ENCODE data around the gene FNDC4. TPM values are rescaled to one million over a fixed set of nuclear protein-coding genes. Genes with fewer than 3 reads are reported as not detected.

The FNDC4 gene
- polyA plus RNA-seq, 1 donor from 2014 or later: 68.2 TPM

DNA sequence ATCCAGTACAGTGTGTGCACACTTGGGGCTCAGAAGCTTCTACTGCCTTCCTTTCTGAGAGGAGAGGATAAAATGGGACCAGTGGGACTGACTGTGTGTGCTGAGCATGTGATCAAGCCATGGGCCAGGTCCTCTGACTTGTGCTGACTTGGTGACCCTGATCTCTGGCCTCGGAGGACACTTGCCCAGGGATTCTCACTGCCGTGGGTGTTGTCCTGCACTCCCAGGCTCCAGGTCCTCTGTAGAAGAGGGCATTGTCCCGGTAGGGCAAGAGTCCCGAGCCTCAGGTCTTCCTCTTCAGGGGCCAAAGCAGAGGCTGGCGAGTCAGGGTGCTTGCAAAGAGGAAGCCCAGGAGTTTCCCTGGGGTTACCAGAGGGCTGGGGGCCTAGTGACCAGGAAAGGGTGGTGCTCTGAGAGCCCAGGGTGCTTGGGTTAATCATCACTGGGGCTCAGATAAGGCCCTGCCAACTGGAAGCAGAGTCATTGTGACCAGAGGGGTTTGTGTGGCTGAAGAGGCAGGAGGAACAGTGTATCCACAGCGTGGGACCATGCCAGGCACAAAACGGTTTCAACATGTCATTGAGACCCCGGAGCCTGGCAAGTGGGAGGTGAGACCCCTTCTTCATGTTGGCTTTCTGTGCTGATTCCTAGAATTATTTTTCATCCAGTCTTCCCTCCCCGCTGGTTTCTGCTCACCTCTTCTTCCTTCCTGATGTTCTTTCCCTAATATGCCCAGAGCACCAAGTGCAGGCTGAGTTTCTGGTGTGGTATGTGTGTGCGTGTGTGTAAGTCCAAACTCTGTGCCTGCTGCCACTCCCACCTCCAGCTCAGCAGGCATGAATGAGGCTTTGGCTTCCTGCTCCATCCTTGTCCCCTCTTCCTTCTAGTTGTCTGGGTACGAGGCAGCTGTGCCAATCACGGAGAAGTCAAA lies 1.6 kb upstream of the FNDC4 start, which contains the start of gene GCKR:
GCKR (plus strand) TSS at position 483 of the 931 bp plus-strand sequence; CDS start at position 549, 66 bp downstream.
- Histone ChIP-seq H3K4me2 (ENCODE audit: low read length) (peak within 1 kb of the TSS; percentile 67), H2AFZ (ENCODE audit: low read depth, low read length) (no peak within 1 kb of the TSS), H4K20me1 (ENCODE audit: insufficient read depth) (no peaks in the 10 kb centered on the region), H3F3A (ENCODE audit: insufficient read depth, low read length, poor library complexity, severe bottlenecking) (no peaks in the 10 kb centered on the region), H3K9me2 (ENCODE audit: insufficient read depth, low read length) (no peaks in the 10 kb centered on the region), H3K9me3 (ENCODE audit: low read length) (no peaks in the 10 kb centered on the region), H3K27ac (ENCODE audit: low read length) (no peak within 1 kb of the TSS), H3K27me3 (ENCODE audit: insufficient read depth, low read depth, low read length) (peaks cover 7% of the 10 kb centered on the region), H3K36me3 (ENCODE audit: insufficient read depth, low read length) (no peaks in the 10 kb centered on the region), H3K4me3 (ENCODE audit: low read length) (peak within 1 kb of the TSS; percentile 80), H3K79me2 (replicated peaks; ENCODE audit: insufficient read depth, low read length) (no peaks in the 10 kb centered on the region), H3K9ac (ENCODE audit: low read length) (peak within 1 kb of the TSS; percentile 75)
- TF ChIP-seq POLR2AphosphoS5 (IDR thresholded peaks at IDR 0.05): no peak
- no peak for TF ChIP-seq TAF1 (IDR thresholded peaks at IDR 0.05; ENCODE audit: low read depth)
- TF ChIP-seq EZH2 (IDR thresholded peaks at IDR 0.05; ENCODE audit: borderline replicate concordance, insufficient read depth, low read length, poor library complexity, severe bottlenecking): no peak
- no peak for TF ChIP-seq MXI1 (conservative IDR thresholded peaks at IDR 0.05; ENCODE audit: poor library complexity, severe bottlenecking)
- TF ChIP-seq, protein P1, sequence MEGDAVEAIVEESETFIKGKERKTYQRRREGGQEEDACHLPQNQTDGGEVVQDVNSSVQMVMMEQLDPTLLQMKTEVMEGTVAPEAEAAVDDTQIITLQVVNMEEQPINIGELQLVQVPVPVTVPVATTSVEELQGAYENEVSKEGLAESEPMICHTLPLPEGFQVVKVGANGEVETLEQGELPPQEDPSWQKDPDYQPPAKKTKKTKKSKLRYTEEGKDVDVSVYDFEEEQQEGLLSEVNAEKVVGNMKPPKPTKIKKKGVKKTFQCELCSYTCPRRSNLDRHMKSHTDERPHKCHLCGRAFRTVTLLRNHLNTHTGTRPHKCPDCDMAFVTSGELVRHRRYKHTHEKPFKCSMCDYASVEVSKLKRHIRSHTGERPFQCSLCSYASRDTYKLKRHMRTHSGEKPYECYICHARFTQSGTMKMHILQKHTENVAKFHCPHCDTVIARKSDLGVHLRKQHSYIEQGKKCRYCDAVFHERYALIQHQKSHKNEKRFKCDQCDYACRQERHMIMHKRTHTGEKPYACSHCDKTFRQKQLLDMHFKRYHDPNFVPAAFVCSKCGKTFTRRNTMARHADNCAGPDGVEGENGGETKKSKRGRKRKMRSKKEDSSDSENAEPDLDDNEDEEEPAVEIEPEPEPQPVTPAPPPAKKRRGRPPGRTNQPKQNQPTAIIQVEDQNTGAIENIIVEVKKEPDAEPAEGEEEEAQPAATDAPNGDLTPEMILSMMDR (IDR thresholded peaks at IDR 0.05; ENCODE audit: poor library complexity, severe bottlenecking): no peak
- TF ChIP-seq, protein P2, sequence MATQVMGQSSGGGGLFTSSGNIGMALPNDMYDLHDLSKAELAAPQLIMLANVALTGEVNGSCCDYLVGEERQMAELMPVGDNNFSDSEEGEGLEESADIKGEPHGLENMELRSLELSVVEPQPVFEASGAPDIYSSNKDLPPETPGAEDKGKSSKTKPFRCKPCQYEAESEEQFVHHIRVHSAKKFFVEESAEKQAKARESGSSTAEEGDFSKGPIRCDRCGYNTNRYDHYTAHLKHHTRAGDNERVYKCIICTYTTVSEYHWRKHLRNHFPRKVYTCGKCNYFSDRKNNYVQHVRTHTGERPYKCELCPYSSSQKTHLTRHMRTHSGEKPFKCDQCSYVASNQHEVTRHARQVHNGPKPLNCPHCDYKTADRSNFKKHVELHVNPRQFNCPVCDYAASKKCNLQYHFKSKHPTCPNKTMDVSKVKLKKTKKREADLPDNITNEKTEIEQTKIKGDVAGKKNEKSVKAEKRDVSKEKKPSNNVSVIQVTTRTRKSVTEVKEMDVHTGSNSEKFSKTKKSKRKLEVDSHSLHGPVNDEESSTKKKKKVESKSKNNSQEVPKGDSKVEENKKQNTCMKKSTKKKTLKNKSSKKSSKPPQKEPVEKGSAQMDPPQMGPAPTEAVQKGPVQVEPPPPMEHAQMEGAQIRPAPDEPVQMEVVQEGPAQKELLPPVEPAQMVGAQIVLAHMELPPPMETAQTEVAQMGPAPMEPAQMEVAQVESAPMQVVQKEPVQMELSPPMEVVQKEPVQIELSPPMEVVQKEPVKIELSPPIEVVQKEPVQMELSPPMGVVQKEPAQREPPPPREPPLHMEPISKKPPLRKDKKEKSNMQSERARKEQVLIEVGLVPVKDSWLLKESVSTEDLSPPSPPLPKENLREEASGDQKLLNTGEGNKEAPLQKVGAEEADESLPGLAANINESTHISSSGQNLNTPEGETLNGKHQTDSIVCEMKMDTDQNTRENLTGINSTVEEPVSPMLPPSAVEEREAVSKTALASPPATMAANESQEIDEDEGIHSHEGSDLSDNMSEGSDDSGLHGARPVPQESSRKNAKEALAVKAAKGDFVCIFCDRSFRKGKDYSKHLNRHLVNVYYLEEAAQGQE (IDR thresholded peaks at IDR 0.05; ENCODE audit: borderline replicate concordance): no peak
- no peak for TF ChIP-seq SMC3 (conservative IDR thresholded peaks at IDR 0.05; ENCODE audit: poor library complexity)
- no peak for TF ChIP-seq RAD21 (conservative IDR thresholded peaks at IDR 0.05)
- TF ChIP-seq EP300 (conservative IDR thresholded peaks at IDR 0.05; ENCODE audit: poor library complexity, severe bottlenecking): no peak

GRCh38 chr2:27495840-27496356 lies 898 bp upstream of the FNDC4 start:
- no peak overlapping the region for H2AFZ ChIP-seq (ENCODE audit: low read depth, low read length)
- H3K36me3 ChIP-seq (ENCODE audit: insufficient read depth, low read length): no peaks in the 10 kb centered on the region
- TF ChIP-seq RAD21 (conservative IDR thresholded peaks at IDR 0.05) (no peak), SMC3 (conservative IDR thresholded peaks at IDR 0.05; ENCODE audit: poor library complexity) (no peak)
- TF ChIP-seq, protein P2 (IDR thresholded peaks at IDR 0.05; ENCODE audit: borderline replicate concordance): no peak
- H3K27me3 ChIP-seq (ENCODE audit: insufficient read depth, low read depth, low read length): peaks cover 7% of the 10 kb centered on the region
- H3F3A ChIP-seq (ENCODE audit: insufficient read depth, low read length, poor library complexity, severe bottlenecking): no peaks in the 10 kb centered on the region
- H3K9me2 ChIP-seq (ENCODE audit: insufficient read depth, low read length): no peaks in the 10 kb centered on the region
- H3K27ac ChIP-seq (ENCODE audit: low read length): no peak overlapping the region
- H3K9me3 ChIP-seq (ENCODE audit: low read length): no peaks in the 10 kb centered on the region
- peak overlapping the region; percentile 80 for H3K4me3 ChIP-seq (ENCODE audit: low read length)
- peak overlapping the region; percentile 75 for H3K9ac ChIP-seq (ENCODE audit: low read length)
- no peaks in the 10 kb centered on the region for H4K20me1 ChIP-seq (ENCODE audit: insufficient read depth)
- no peaks in the 10 kb centered on the region for H3K79me2 ChIP-seq (replicated peaks; ENCODE audit: insufficient read depth, low read length)
- peak overlapping the region; percentile 67 for H3K4me2 ChIP-seq (ENCODE audit: low read length)
